Colonic mucosa (tissue), 4 donors: ENCODE results near the gene MYLIP. TPM values are rescaled to one million over a fixed set of nuclear protein-coding genes. Genes with fewer than 3 reads are reported as not detected.

Experiments used
- DNase-seq: peaks from one replicate; pipeline ENCODE4 v3.0.0-alpha.2; 2020
- H3K27ac ChIP-seq: fragments of 200-600 bp; one replicate; pipeline ENCODE4 v1.8.0; 2021
- H3K27me3 ChIP-seq: fragments of 200-600 bp; one replicate; pipeline ENCODE4 v1.8.0; 2021
- H3K36me3 ChIP-seq: fragments of 200-600 bp; one replicate; pipeline ENCODE4 v1.8.0; 2021
- H3K4me1 ChIP-seq: fragments of 200-600 bp; one replicate; pipeline ENCODE4 v1.8.0; 2021; ENCODE audit warnings: mild to moderate bottlenecking
- H3K4me3 ChIP-seq: fragments of 200-600 bp; one replicate; pipeline ENCODE4 v1.8.0; 2021
- H3K9ac ChIP-seq, 2 donors: one replicate each; pipeline ENCODE4 v1.7.0; 2013; ENCODE audit warnings: control low read depth in 2 of 2, low read depth in 2 of 2, low read length in 2 of 2
- H3K9me3 ChIP-seq: fragments of 200-600 bp; one replicate; pipeline ENCODE4 v1.8.0; 2021
- intact Hi-C: fragments of 100-400 bp; cut with DNase I; formaldehyde crosslinking; loops from one replicate; pipeline ENCODE4 v1.14.1; 2022
- total RNA-seq, 2 donors: library from RNA; stranded (reverse); fragmentation: NEBNext Ultra II Directional in 1 of 2; extraction: Animal tissue kit (Norgen Biotek cat#: 25700) in 1 of 2; gene quantifications; one replicate each; pipeline ENCODE4 v1.2.1, GENCODE V29; 2021
- TF ChIP-seq, protein P1 (sequence below): fragments of 200-600 bp; IDR thresholded peaks from one replicate; pipeline ENCODE4 v1.8.0; 2022; ENCODE audit warnings: antibody characterized with exemption, mild to moderate bottlenecking
- donor health status: healthy.
- donor health status: DM: no; HTN: no; CAD: no.
- donor health status: DM: no; HTN: no; CAD: no.

The MYLIP gene
- total RNA-seq, 2 donors from 2014 or later: 23.9 to 32.2 TPM

DNA sequence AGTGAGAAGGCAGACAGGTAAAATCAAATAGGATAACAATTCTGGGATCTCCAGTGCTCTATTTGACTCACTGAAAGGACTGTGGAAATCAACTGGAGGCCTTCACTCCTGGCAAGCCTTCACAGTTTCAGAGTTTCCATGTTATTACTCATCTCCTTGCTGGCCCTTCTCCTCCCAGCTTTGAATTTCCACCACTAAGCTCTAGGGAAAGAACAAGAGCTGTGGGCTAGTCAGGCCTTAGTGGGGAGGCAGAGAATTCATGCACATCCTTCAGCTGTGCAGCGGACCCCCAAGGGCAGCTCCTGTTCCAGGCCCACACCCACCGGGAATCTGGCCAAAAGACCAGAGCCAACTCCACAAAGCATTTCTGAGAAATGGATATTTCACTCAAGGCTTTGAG is 26.0 kb downstream of the MYLIP start:
- H3K27ac ChIP-seq: no peak overlapping the region
- H3K9ac ChIP-seq: no peak overlapping the region
- H3K4me3 ChIP-seq: no peak overlapping the region
- intact Hi-C loops: no loop called here
- no peaks in the 10 kb centered on the region for H3K36me3 ChIP-seq
- DNase-seq: no peak
- TF ChIP-seq, protein P1, sequence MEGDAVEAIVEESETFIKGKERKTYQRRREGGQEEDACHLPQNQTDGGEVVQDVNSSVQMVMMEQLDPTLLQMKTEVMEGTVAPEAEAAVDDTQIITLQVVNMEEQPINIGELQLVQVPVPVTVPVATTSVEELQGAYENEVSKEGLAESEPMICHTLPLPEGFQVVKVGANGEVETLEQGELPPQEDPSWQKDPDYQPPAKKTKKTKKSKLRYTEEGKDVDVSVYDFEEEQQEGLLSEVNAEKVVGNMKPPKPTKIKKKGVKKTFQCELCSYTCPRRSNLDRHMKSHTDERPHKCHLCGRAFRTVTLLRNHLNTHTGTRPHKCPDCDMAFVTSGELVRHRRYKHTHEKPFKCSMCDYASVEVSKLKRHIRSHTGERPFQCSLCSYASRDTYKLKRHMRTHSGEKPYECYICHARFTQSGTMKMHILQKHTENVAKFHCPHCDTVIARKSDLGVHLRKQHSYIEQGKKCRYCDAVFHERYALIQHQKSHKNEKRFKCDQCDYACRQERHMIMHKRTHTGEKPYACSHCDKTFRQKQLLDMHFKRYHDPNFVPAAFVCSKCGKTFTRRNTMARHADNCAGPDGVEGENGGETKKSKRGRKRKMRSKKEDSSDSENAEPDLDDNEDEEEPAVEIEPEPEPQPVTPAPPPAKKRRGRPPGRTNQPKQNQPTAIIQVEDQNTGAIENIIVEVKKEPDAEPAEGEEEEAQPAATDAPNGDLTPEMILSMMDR: no peak
- no peaks in the 10 kb centered on the region for H3K9me3 ChIP-seq
- no peaks in the 10 kb centered on the region for H3K4me1 ChIP-seq
- H3K27me3 ChIP-seq: no peaks in the 10 kb centered on the region

- H3K36me3 ChIP-seq: no peaks in the 10 kb centered on the region
- no peaks in the 10 kb centered on the region for H3K27me3 ChIP-seq
- H3K9ac ChIP-seq: no peak overlapping the region
- no peak overlapping the region for H3K27ac ChIP-seq
- no peaks in the 10 kb centered on the region for H3K4me1 ChIP-seq
- TF ChIP-seq, protein P1: no peak
- no peak for DNase-seq
- intact Hi-C loops: no loop called here
- no peak overlapping the region for H3K4me3 ChIP-seq
- no peaks in the 10 kb centered on the region for H3K9me3 ChIP-seq
These were observed 28.6 kb downstream of the MYLIP start for GRCh38 chr6:16157492-16157891.

GRCh38 chr6:16157909-16158308 is 29.0 kb downstream of the MYLIP start:
- Histone ChIP-seq H3K4me3 (no peak overlapping the region), H3K4me1 (no peaks in the 10 kb centered on the region), H3K9ac (no peak overlapping the region), H3K36me3 (no peaks in the 10 kb centered on the region), H3K9me3 (no peaks in the 10 kb centered on the region), H3K27me3 (no peaks in the 10 kb centered on the region), H3K27ac (no peak overlapping the region)
- no peak for DNase-seq
- TF ChIP-seq, protein P1: no peak
- intact Hi-C loops: no loop called here

- intact Hi-C loops: no loop called here
These were observed 30.2 kb downstream of the MYLIP start for GRCh38 chr6:16158943-16159557.

GRCh38 chr6:16160794-16161193 is 31.9 kb downstream of the MYLIP start:
- Histone ChIP-seq H3K36me3 (no peaks in the 10 kb centered on the region), H3K27ac (no peak overlapping the region), H3K9ac (no peak overlapping the region), H3K4me1 (no peaks in the 10 kb centered on the region), H3K27me3 (no peaks in the 10 kb centered on the region), H3K4me3 (no peak overlapping the region), H3K9me3 (no peaks in the 10 kb centered on the region)
- DNase-seq: no peak
- intact Hi-C loops: no loop called here
- TF ChIP-seq, protein P1: no peak

More at GRCh38 chr6:16158943-16159557, 30.2 kb downstream of the MYLIP start:
- no peak for DNase-seq
- Histone ChIP-seq H3K4me3 (no peak overlapping the region), H3K36me3 (no peaks in the 10 kb centered on the region), H3K27me3 (no peaks in the 10 kb centered on the region), H3K4me1 (no peaks in the 10 kb centered on the region), H3K9me3 (no peaks in the 10 kb centered on the region), H3K27ac (no peak overlapping the region), H3K9ac (no peak overlapping the region)
- TF ChIP-seq, protein P1: no peak
